ENCODE measurements around the gene ARID5B.
A peak's percentile ranks its signal among the peaks of the same experiment; 100 is the strongest.

ARID5B gene

DNA sequence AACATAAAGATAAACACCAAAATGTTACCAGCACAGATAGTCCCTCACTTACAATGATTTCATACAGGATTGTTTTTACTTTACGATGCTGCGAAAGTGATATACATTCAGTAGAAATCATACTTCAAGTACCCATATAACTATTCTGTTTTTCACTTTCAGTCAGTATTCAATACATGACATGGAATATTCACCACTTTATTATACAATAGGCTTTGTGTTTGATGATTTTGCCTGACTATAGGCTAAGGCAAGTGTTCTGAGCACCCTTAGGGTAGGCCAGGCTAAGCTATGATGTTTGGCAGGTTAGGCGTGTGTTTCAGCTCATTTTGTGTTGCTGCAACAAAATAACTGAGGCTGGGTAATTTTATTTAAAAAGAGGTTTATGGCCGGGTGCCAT is 212.2 kb downstream of the ARID5B start:
- no peak for TF ChIP-seq POLR2A (IDR thresholded peaks at IDR 0.05; ENCODE audit: low read depth, low read length)
- no peak for TF ChIP-seq TAF1 (IDR thresholded peaks at IDR 0.05; ENCODE audit: low read depth, low read length)
- no peak for TF ChIP-seq POLR2AphosphoS5 (IDR thresholded peaks at IDR 0.05; ENCODE audit: low read depth, low read length)
- no peak for TF ChIP-seq PAX5 (IDR thresholded peaks at IDR 0.05; ENCODE audit: insufficient read depth, low read length, severe bottlenecking)
- FAIRE-seq, result no peak
- DNase-seq (ENCODE audit: insufficient read length, low spot score), result no peak

DNA sequence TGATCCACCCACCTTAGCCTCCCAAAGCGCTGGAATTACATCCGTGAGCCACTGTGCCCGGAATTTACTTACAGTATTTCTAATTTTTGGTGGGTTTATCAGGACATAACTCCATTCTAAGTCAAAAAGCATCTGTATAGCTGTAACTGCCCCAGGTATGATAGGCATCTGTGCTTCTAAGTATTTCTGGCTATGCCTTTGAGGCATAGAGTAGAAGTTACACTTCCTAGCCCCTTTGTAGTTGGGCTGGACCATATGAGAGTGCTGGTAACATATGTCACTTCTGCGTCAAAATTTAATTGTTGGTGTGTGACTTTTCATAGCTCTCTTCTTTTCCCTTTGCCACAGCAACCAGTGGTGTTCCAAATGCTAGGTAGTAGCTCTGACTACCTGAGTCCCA is 213.8 kb downstream of the ARID5B start:
- DNase-seq (ENCODE audit: insufficient read length, low spot score) (no peak), FAIRE-seq (no peak)
- TF ChIP-seq TAF1 (IDR thresholded peaks at IDR 0.05; ENCODE audit: low read depth, low read length), result no peak
- no peak for TF ChIP-seq POLR2A (IDR thresholded peaks at IDR 0.05; ENCODE audit: low read depth, low read length)
- no peak for TF ChIP-seq SPI1 (IDR thresholded peaks at IDR 0.05; ENCODE audit: low read depth, low read length)
- TF ChIP-seq POLR2AphosphoS5 (IDR thresholded peaks at IDR 0.05; ENCODE audit: low read depth, low read length), result no peak
- TF ChIP-seq POU2F2 (IDR thresholded peaks at IDR 0.05; ENCODE audit: low read depth, low read length), result no peak
- no peak for TF ChIP-seq PAX5 (IDR thresholded peaks at IDR 0.05; ENCODE audit: insufficient read depth, low read length, severe bottlenecking)

DNA sequence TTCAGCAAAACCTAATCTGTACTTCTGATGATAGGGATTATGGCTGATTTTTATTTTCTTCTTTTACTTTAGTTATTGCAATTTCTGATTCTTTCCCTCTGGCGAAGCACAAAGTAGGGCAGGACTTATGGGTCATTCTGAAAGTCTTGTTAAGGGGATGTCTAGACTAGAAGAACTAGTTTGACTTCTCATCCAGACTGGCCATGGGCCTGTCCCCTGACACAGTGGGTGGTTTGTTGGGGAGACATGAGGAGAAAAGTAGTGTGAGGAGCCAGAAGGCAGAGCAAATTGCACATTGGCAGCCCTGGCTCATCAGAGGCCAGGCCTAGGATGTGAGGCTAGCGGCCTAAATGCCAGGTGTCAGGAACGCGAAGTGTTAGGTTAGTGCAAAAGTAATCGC is 214.3 kb downstream of the ARID5B start:
- TF ChIP-seq TAF1 (IDR thresholded peaks at IDR 0.05; ENCODE audit: low read depth, low read length), result no peak
- no peak for TF ChIP-seq POU2F2 (IDR thresholded peaks at IDR 0.05; ENCODE audit: low read depth, low read length)
- no peak for TF ChIP-seq POLR2AphosphoS5 (IDR thresholded peaks at IDR 0.05; ENCODE audit: low read depth, low read length)
- no peak for TF ChIP-seq POLR2A (IDR thresholded peaks at IDR 0.05; ENCODE audit: low read depth, low read length)
- TF ChIP-seq SPI1 (IDR thresholded peaks at IDR 0.05; ENCODE audit: low read depth, low read length), result no peak
- TF ChIP-seq PAX5 (IDR thresholded peaks at IDR 0.05; ENCODE audit: insufficient read depth, low read length, severe bottlenecking), result no peak
- no peak for DNase-seq (ENCODE audit: insufficient read length, low spot score)
- FAIRE-seq, result no peak

DNA sequence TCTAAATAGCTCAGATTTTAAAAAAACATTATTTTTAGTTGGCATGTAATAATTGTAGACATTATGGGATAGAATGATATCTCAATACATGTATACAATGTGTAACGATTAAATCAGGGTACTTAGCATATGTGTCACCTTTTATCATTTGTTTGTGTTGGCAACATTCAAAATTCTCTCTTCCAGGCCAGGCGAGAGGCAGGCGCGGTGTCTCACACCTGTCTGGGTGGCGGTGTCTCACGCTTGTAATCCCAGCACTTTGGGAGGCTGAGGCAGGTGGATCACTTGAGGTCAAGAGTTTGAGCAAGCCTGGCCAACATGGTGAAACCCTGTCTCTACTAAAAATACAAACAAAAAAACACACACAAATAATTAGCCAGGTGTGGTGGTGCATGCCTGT is 215.4 kb downstream of the ARID5B start:
- no peak for TF ChIP-seq PAX5 (IDR thresholded peaks at IDR 0.05; ENCODE audit: insufficient read depth, low read length, severe bottlenecking)
- no peak for TF ChIP-seq TAF1 (IDR thresholded peaks at IDR 0.05; ENCODE audit: low read depth, low read length)
- TF ChIP-seq SPI1 (IDR thresholded peaks at IDR 0.05; ENCODE audit: low read depth, low read length), result no peak
- TF ChIP-seq POLR2A (IDR thresholded peaks at IDR 0.05; ENCODE audit: low read depth, low read length), result no peak
- no peak for TF ChIP-seq POLR2AphosphoS5 (IDR thresholded peaks at IDR 0.05; ENCODE audit: low read depth, low read length)
- TF ChIP-seq POU2F2 (IDR thresholded peaks at IDR 0.05; ENCODE audit: low read depth, low read length), result no peak
- no peak for DNase-seq (ENCODE audit: insufficient read length, low spot score)
- FAIRE-seq, result no peak

DNA sequence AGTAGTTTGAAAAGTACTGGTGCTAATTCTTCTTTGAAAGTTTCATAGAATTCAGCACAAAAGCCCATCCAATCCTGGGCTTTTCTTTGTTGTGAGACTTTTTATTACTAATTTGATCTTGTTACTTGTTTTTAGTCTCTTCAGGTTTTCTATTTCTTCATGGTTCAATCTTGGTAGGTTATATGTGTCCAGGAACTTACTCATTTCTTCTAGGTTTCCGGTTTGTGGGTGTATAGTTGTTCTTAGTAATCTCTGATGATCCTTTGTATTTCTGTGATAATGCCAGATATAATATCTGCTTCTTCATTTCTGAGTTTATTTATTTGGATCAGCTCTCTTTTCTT is 219.7 kb downstream of the ARID5B start:
- TF ChIP-seq POLR2AphosphoS5 (IDR thresholded peaks at IDR 0.05; ENCODE audit: low read depth, low read length) (no peak), POLR2A (IDR thresholded peaks at IDR 0.05; ENCODE audit: low read depth, low read length) (no peak), TAF1 (IDR thresholded peaks at IDR 0.05; ENCODE audit: low read depth, low read length) (no peak), PAX5 (IDR thresholded peaks at IDR 0.05; ENCODE audit: insufficient read depth, low read length, severe bottlenecking) (no peak), POU2F2 (IDR thresholded peaks at IDR 0.05; ENCODE audit: low read depth, low read length) (no peak), SPI1 (IDR thresholded peaks at IDR 0.05; ENCODE audit: low read depth, low read length) (no peak)
- FAIRE-seq, result no peak
- no peak for DNase-seq (ENCODE audit: insufficient read length, low spot score)

DNA sequence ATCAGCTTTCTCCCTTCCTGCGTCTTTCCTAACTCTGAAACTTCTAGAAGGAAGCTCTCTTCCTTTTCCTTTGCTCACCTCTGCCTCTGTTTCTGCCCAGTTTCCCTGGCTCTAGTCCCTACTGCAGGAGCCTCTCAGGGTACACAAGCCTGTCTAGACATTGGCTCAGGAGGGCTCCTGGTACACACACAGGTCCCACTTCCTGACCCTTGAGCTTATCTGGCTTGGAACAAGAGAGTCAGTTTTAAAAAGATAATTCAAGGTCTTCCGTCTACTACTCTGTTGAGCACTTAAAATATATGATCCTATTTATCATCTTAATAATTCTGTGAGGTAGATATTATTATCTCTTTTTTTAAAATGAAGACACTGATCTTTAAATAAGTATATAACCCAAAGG is 226.5 kb downstream of the ARID5B start:
- FAIRE-seq, result no peak
- TF ChIP-seq TAF1 (IDR thresholded peaks at IDR 0.05; ENCODE audit: low read depth, low read length), result no peak
- no peak for TF ChIP-seq SPI1 (IDR thresholded peaks at IDR 0.05; ENCODE audit: low read depth, low read length)
- no peak for TF ChIP-seq POLR2AphosphoS5 (IDR thresholded peaks at IDR 0.05; ENCODE audit: low read depth, low read length)
- no peak for TF ChIP-seq POLR2A (IDR thresholded peaks at IDR 0.05; ENCODE audit: low read depth, low read length)
- DNase-seq (ENCODE audit: insufficient read length, low spot score), result no peak

DNA sequence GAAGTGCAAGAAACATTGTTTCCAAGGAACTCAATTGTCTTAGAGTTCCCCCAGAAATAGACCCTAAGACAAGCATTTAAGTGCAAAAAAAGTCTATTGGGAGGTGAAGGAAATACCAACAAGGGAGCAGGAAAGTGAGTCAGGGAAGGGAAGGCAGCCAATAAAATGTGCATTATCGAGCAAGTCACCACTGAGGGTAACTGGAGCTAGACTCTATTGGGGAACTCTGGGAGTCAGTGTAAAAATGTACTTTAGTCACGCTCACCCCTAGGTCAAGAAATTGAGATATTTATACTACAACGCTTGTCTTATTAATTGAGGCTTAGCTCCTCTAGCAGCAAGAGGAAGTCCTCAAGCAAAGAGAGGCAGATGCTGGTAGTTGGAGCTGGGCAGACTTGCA is 229.4 kb downstream of the ARID5B start:
- FAIRE-seq (no peak), DNase-seq (ENCODE audit: insufficient read length, low spot score) (no peak)

DNA sequence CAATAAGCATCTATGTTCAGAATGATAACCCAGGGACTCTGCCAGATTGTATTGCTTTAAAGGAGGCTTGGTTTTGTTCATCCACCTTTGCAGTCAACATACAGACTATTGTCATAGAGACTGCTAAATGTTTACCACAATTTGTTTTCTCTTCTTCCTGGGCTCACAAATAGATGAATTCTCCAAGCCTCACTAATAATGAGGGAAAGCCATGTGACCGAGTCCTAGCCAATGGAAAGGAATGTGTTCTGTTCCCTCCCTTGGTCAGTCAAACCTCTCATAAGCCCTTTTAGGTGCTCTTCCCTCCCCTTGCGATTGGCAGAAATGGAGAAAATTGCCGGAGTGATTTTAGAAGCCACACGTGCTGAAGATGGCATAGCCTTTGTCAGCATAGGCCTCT is 230.2 kb downstream of the ARID5B start:
- no peak for FAIRE-seq
- no peak for TF ChIP-seq PAX5 (IDR thresholded peaks at IDR 0.05; ENCODE audit: insufficient read depth, low read length, severe bottlenecking)
- TF ChIP-seq POLR2AphosphoS5 (IDR thresholded peaks at IDR 0.05; ENCODE audit: low read depth, low read length), result no peak
- no peak for TF ChIP-seq POLR2A (IDR thresholded peaks at IDR 0.05; ENCODE audit: low read depth, low read length)
- TF ChIP-seq TAF1 (IDR thresholded peaks at IDR 0.05; ENCODE audit: low read depth, low read length), result no peak
- no peak for TF ChIP-seq SPI1 (IDR thresholded peaks at IDR 0.05; ENCODE audit: low read depth, low read length)
- TF ChIP-seq POU2F2 (IDR thresholded peaks at IDR 0.05; ENCODE audit: low read depth, low read length), result no peak
- no peak for DNase-seq (ENCODE audit: insufficient read length, low spot score)

More for the DNA sequence above, 229.4 kb downstream of the ARID5B start:
- no peak for TF ChIP-seq POLR2A (IDR thresholded peaks at IDR 0.05; ENCODE audit: low read depth, low read length)
- no peak for TF ChIP-seq PAX5 (IDR thresholded peaks at IDR 0.05; ENCODE audit: insufficient read depth, low read length, severe bottlenecking)
- no peak for TF ChIP-seq SPI1 (IDR thresholded peaks at IDR 0.05; ENCODE audit: low read depth, low read length)
- TF ChIP-seq TAF1 (IDR thresholded peaks at IDR 0.05; ENCODE audit: low read depth, low read length), result no peak

DNA sequence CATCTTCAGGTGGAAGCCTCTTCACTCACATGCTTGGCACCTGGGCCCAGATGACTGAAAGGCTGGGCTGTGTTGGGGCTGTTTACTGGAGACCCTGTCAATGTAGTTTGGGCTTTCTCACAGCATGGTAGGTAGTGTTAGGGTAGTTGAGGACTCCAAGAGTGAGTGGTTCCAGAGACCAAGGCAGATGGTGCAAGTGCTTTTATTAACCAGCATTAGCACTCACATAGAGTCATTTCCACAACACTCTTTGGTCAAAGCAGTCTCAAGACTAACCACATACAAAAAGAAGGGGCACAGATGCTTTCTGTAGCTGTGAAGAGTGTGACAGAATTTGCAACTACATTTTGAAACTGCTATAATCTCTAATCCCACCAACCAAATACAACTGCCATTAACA is 232.1 kb downstream of the ARID5B start:
- TF ChIP-seq TAF1 (IDR thresholded peaks at IDR 0.05; ENCODE audit: low read depth, low read length) (no peak), POU2F2 (IDR thresholded peaks at IDR 0.05; ENCODE audit: low read depth, low read length) (no peak), POLR2A (IDR thresholded peaks at IDR 0.05; ENCODE audit: low read depth, low read length) (no peak), SPI1 (IDR thresholded peaks at IDR 0.05; ENCODE audit: low read depth, low read length) (no peak), POLR2AphosphoS5 (IDR thresholded peaks at IDR 0.05; ENCODE audit: low read depth, low read length) (no peak), PAX5 (IDR thresholded peaks at IDR 0.05; ENCODE audit: insufficient read depth, low read length, severe bottlenecking) (no peak)
- DNase-seq (ENCODE audit: insufficient read length, low spot score), result no peak
- peak; percentile 28 for FAIRE-seq

DNA sequence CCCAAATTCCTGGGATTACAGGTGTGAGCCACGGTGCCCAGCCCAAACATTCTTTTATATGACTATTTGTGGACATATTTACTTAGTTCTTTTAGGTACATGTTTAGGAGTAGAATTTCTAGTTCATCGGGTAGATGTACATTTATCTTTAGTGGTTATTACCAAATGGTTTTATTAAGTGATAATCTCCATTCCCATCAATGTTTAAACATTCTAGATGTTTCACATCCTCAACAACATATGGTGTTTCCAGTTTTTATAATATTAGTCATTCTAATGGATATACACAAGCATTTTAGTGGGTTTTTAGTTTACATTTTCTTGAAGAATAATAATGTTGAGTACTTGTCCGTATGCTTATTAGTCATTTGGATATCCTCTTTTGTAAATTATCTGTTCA is 235.4 kb downstream of the ARID5B start:
- no peak for DNase-seq (ENCODE audit: insufficient read length, low spot score)
- TF ChIP-seq TAF1 (IDR thresholded peaks at IDR 0.05; ENCODE audit: low read depth, low read length), result no peak
- no peak for TF ChIP-seq POLR2A (IDR thresholded peaks at IDR 0.05; ENCODE audit: low read depth, low read length)
- no peak for TF ChIP-seq SPI1 (IDR thresholded peaks at IDR 0.05; ENCODE audit: low read depth, low read length)
- TF ChIP-seq POU2F2 (IDR thresholded peaks at IDR 0.05; ENCODE audit: low read depth, low read length), result no peak
- no peak for TF ChIP-seq PAX5 (IDR thresholded peaks at IDR 0.05; ENCODE audit: insufficient read depth, low read length, severe bottlenecking)
- no peak for TF ChIP-seq POLR2AphosphoS5 (IDR thresholded peaks at IDR 0.05; ENCODE audit: low read depth, low read length)
- no peak for FAIRE-seq

All from GM12891 (cell line).